ENCODE data around the gene DENND4A.

Gene DENND4A

DNA sequence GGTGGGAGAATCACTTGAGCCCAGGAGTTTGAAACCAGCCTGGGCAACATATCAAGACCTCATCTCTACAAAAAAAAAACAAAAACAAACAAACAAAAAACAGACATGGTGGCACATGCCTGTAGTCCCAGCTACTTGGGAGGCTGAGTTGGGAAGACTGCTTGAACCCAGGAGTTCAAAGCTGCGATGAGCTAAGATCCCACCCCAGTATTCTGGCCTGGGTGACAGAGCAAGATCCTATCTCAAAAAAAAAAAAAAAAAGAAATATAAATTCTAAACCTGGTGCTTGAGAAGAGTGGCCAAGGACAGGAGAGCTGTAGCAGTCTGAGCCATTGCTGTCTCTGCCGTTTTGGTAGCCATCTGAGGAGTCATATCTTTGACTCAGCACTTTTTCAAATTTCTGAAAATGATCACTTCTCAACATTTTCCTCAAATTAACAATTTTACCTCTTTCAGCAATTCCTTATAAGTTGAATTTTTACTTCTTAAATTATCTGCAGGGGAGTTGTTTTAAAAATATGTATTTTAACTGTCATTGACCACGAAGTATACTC is 3.6 kb upstream of the DENND4A start:
- TF ChIP-seq SIN3A (IDR thresholded peaks at IDR 0.05; ENCODE audit: borderline replicate concordance, insufficient read depth, low read length), result no peak
- TF ChIP-seq TAF1 (IDR thresholded peaks at IDR 0.05; ENCODE audit: borderline replicate concordance, insufficient read depth, low read length), result no peak
- no peak for TF ChIP-seq POLR2AphosphoS5 (IDR thresholded peaks at IDR 0.05; ENCODE audit: low read depth, low read length)
- no peak for TF ChIP-seq FOXP2 (optimal IDR thresholded peaks at IDR 0.05; ENCODE audit: borderline replicate concordance, extremely low read depth, extremely low read length, insufficient read depth)
- no peak for TF ChIP-seq REST (IDR thresholded peaks at IDR 0.05; ENCODE audit: insufficient read depth in 1 of 2, low read depth in 2 of 2, low read length in 2 of 2)

- TF ChIP-seq TAF1 (IDR thresholded peaks at IDR 0.05; ENCODE audit: borderline replicate concordance, insufficient read depth, low read length) (no peak), FOXP2 (optimal IDR thresholded peaks at IDR 0.05; ENCODE audit: borderline replicate concordance, extremely low read depth, extremely low read length, insufficient read depth) (no peak), SIN3A (IDR thresholded peaks at IDR 0.05; ENCODE audit: borderline replicate concordance, insufficient read depth, low read length) (no peak), POLR2AphosphoS5 (IDR thresholded peaks at IDR 0.05; ENCODE audit: low read depth, low read length) (no peak), REST (IDR thresholded peaks at IDR 0.05; ENCODE audit: insufficient read depth in 1 of 2, low read depth in 2 of 2, low read length in 2 of 2) (no peak)
Observed at GRCh38 chr15:65793818-65794104, 1.7 kb upstream of the DENND4A start.

DNA sequence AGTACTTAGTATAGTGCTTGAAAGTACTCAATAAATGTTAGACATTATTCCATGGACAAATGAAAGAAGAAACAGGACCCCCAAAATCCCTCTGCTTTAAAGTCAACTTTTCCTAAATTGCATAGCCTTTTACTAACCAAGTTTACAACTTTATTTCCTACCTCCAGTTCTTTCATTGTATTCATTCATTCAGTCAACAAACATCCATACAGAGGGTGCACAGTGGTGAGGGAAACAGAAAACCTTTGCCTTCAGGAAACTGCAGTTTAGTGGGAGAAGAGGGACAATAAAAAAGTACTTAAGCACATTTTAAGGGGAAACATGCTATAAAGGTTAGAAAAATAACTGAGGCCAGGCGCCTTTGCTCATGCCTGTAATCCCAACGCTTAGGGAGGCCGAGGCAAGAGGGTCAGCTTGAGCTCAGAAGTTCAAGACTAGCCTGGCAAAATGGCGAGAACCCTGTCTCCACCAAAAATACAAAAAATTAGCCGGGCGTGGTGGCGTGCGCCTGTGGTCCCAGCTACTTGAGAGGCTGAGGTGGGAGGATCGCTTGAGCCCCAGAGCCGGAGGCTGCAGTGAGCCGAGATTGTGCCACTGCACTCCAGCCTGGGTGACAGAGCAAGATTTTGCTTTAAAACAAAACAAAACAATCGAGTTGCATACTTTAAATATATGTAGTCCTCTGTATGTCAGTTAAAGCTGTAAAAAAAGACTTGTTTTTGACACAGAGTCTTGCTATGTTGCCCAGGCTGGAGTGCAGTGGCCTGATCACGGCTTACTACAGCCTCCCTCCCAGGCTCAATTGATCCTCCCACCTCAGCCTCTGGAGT is 1.1 kb upstream of the DENND4A start:
- no peak for TF ChIP-seq POLR2AphosphoS5 (IDR thresholded peaks at IDR 0.05; ENCODE audit: low read depth, low read length)
- TF ChIP-seq REST (IDR thresholded peaks at IDR 0.05; ENCODE audit: insufficient read depth in 1 of 2, low read depth in 2 of 2, low read length in 2 of 2), result no peak
- TF ChIP-seq SIN3A (IDR thresholded peaks at IDR 0.05; ENCODE audit: borderline replicate concordance, insufficient read depth, low read length), result no peak
- no peak for TF ChIP-seq FOXP2 (optimal IDR thresholded peaks at IDR 0.05; ENCODE audit: borderline replicate concordance, extremely low read depth, extremely low read length, insufficient read depth)
- TF ChIP-seq TAF1 (IDR thresholded peaks at IDR 0.05; ENCODE audit: borderline replicate concordance, insufficient read depth, low read length), result no peak

GRCh38 chr15:65791335-65792137 is 557 bp downstream of the DENND4A start:
- TF ChIP-seq POLR2AphosphoS5 (IDR thresholded peaks at IDR 0.05; ENCODE audit: low read depth, low read length) (no peak), SIN3A (IDR thresholded peaks at IDR 0.05; ENCODE audit: borderline replicate concordance, insufficient read depth, low read length) (peak; percentile 18; the same call in 1 of the 2 replicates)

DNA sequence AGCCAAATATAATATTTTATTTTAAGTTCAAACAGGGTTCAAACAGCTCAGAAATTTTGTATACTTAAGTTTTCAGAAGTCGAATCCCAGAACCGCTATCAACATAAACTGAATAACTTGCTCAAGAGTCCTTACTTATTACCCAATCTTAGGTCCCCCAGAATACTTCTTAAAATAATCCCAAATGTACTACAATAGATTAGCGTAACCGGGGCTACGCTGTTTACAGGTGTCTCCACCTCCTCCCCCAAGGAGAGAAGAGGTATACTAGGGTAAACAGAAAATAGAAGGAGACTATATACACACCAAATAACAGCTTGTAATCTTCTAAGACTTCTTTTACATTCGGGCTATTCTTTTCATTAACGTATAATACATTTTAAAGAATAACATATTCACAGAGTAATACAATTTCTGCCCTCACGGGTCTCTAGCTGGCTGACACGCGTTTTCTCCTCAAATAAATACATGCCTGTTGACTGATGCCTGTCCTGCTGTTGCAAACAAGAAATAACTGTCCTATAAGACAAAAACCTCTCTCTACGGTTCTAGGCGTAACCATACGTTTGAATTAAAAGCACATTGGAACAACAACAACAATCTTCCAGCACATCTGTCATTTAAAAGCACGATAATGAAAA is 1.3 kb downstream of the DENND4A start:
- no peak for TF ChIP-seq TAF1 (IDR thresholded peaks at IDR 0.05; ENCODE audit: borderline replicate concordance, insufficient read depth, low read length)
- no peak for TF ChIP-seq POLR2AphosphoS5 (IDR thresholded peaks at IDR 0.05; ENCODE audit: low read depth, low read length)
- no peak for TF ChIP-seq SIN3A (IDR thresholded peaks at IDR 0.05; ENCODE audit: borderline replicate concordance, insufficient read depth, low read length)
- TF ChIP-seq REST (IDR thresholded peaks at IDR 0.05; ENCODE audit: insufficient read depth in 1 of 2, low read depth in 2 of 2, low read length in 2 of 2), result no peak
- no peak for TF ChIP-seq FOXP2 (optimal IDR thresholded peaks at IDR 0.05; ENCODE audit: borderline replicate concordance, extremely low read depth, extremely low read length, insufficient read depth)

Measured in PFSK-1 (cell line).